K562 (cell line): Measurements from ENCODE around the gene TADA1. TPM values are rescaled to one million over a fixed set of nuclear protein-coding genes. Genes with fewer than 3 reads are reported as not detected.

Experiments
- ARNT ChIP-seq, 2 experiments: fragments of 450-650 bp; IDR thresholded peaks; 2 replicates each; pipeline ENCODE4 v1.6.1; 2016; ENCODE audit warnings: mild to moderate bottlenecking in 1 of 2
- CBX5 ChIP-seq: IDR thresholded peaks from 2 replicates; pipeline ENCODE4 v1.6.1; 2014; ENCODE audit warnings: low read depth, borderline replicate concordance
- CLOCK ChIP-seq: fragments of 250-450 bp; sonication (Bioruptor Pico); IDR thresholded peaks from 2 replicates; pipeline ENCODE4 v1.4.0; 2020; ENCODE audit warnings: mild to moderate bottlenecking, moderate library complexity, borderline replicate concordance
- CREB1 ChIP-seq, 2 experiments: sonication (generic) in 1 of 2; formaldehyde crosslinking in 1 of 2; IDR thresholded peaks; 2 replicates each; pipeline versions ENCODE4 v1.6.1 to v1.8.0; 2012 to 2022; ENCODE audit warnings: inconsistent platforms in 1 of 2, mild to moderate bottlenecking in 1 of 2, missing genetic modification reagents in 1 of 2, moderate library complexity in 1 of 2
- FOXK2 ChIP-seq, 2 experiments: fragments of 450-650 bp; IDR thresholded peaks in 1 of 2; conservative IDR thresholded peaks in 1 of 2; 2 replicates each; pipeline ENCODE4 v1.6.1; 2016; ENCODE audit warnings: low read depth in 2 of 2, mild to moderate bottlenecking in 1 of 2
- JUN ChIP-seq, 2 experiments: sonication (generic) in 1 of 2; formaldehyde crosslinking in 1 of 2; IDR thresholded peaks; 2 replicates each; pipeline versions ENCODE4 v1.6.1 to v1.8.0; 2012 to 2022; ENCODE audit warnings: borderline replicate concordance in 2 of 2, mild to moderate bottlenecking in 2 of 2, improper control_type of control experiment in 1 of 2, low read depth in 1 of 2, low read length in 1 of 2, missing genetic modification reagents in 1 of 2
- MAFF ChIP-seq: IDR thresholded peaks from 2 replicates; pipeline ENCODE4 v1.6.1; 2012; ENCODE audit warnings: low read length, improper control_type of control experiment
- MAFG ChIP-seq: fragments of 450-650 bp; conservative IDR thresholded peaks from 2 replicates; pipeline ENCODE4 v1.6.1; 2016; ENCODE audit warnings: missing genetic modification characterization, missing compliant biosample characterization
- MAFK ChIP-seq: IDR thresholded peaks from 2 replicates; pipeline ENCODE4 v1.6.1; 2011; ENCODE audit warnings: low read length, improper control_type of control experiment
- MIER1 ChIP-seq: fragments of 450-650 bp; IDR thresholded peaks from 2 replicates; pipeline ENCODE4 v1.6.1; 2016; ENCODE audit warnings: antibody characterized with exemption, mild to moderate bottlenecking, low read depth
- NUFIP1 ChIP-seq: fragments of 450-650 bp; IDR thresholded peaks from 2 replicates; pipeline ENCODE4 v1.6.1; 2018; ENCODE audit not compliant: partially characterized antibody
- PHF21A ChIP-seq: fragments of 450-650 bp; IDR thresholded peaks from 2 replicates; pipeline ENCODE4 v1.6.1; 2017; ENCODE audit warnings: low read depth, borderline replicate concordance
- PHTF2 ChIP-seq: fragments of 250-450 bp; sonication (Bioruptor Pico); IDR thresholded peaks from 2 replicates; pipeline ENCODE4 v1.5.0; 2021; ENCODE audit warnings: mild to moderate bottlenecking
- RBM34 ChIP-seq: fragments of 200-400 bp; formaldehyde crosslinking; IDR thresholded peaks from 2 replicates; pipeline ENCODE4 v1.6.1; 2018; ENCODE audit warnings: low read length, borderline replicate concordance; ENCODE audit not compliant: insufficient read depth
- ZNF263 ChIP-seq: sonication (generic); formaldehyde crosslinking; IDR thresholded peaks from 2 replicates; pipeline ENCODE4 v1.8.0; 2022; ENCODE audit warnings: mild to moderate bottlenecking, missing genetic modification reagents, borderline replicate concordance
- ZNF507 ChIP-seq: conservative IDR thresholded peaks from 2 replicates; pipeline ENCODE4 v1.6.1; 2017; ENCODE audit warnings: missing genetic modification characterization, missing compliant biosample characterization
- polyA plus RNA-seq, 8 experiments: library from polyadenylated mRNA; depleted of rRNA in 4 of 8; stranded (reverse) in 5 of 8; unstranded in 3 of 8; fragments of >200 nt; fragmentation: Nextera tagmentation in 2 of 8; fragmentation: Illumina TruSeq in 1 of 8; extraction: Ambion mirVana in 2 of 8; extraction: Trizol in 1 of 8; gene quantifications; 2 replicates each; pipeline versions ENCODE4 v1.2.1 to v1.2.3, GENCODE V29; 2011 to 2014; ENCODE audit warnings: inconsistent platforms in 1 of 8, missing spikeins in 1 of 8
- total RNA-seq, 7 experiments: library from RNA; depleted of rRNA in 6 of 7; stranded (reverse); fragments of >200 nt in 6 of 7; fragmentation: Illumina TruSeq in 2 of 7; extraction: Trizol in 2 of 7; gene quantifications; 2 replicates each; pipeline versions ENCODE4 v1.2.1 to v1.2.3, GENCODE V29; 2011 to 2021; ENCODE audit warnings: low replicate concordance in 1 of 7
- TF ChIP-seq, protein P1 (sequence below), 3 experiments: fragments of 200-800 bp in 1 of 3; sonication (Bioruptor generic) in 1 of 3; sonication (generic) in 1 of 3; formaldehyde crosslinking in 1 of 3; IDR thresholded peaks; 2 replicates each; pipeline versions ENCODE4 v1.6.1 to v1.8.0; 2016 to 2022; ENCODE audit warnings: mild to moderate bottlenecking in 2 of 3, missing compliant biosample characterization in 2 of 3, missing genetic modification characterization in 2 of 3, missing genetic modification reagents in 1 of 3
- TF ChIP-seq, protein P2 (sequence below): fragments of 250-450 bp; sonication (Bioruptor Pico); IDR thresholded peaks from 2 replicates; pipeline ENCODE4 v1.8.0; 2022; ENCODE audit warnings: moderate library complexity, mild to moderate bottlenecking, inconsistent platforms
- TF ChIP-seq, protein P3 (sequence below): fragments of 450-650 bp; IDR thresholded peaks from 2 replicates; pipeline ENCODE4 v1.6.1; 2016; ENCODE audit warnings: antibody characterized with exemption

The TADA1 gene
- total and polyA plus RNA-seq, 9 of the 15 experiments (the other 6 are each of a cell fraction or from before 2014, with no cell fraction given), result 15.9 to 76.5 (median 28.7) TPM

DNA sequence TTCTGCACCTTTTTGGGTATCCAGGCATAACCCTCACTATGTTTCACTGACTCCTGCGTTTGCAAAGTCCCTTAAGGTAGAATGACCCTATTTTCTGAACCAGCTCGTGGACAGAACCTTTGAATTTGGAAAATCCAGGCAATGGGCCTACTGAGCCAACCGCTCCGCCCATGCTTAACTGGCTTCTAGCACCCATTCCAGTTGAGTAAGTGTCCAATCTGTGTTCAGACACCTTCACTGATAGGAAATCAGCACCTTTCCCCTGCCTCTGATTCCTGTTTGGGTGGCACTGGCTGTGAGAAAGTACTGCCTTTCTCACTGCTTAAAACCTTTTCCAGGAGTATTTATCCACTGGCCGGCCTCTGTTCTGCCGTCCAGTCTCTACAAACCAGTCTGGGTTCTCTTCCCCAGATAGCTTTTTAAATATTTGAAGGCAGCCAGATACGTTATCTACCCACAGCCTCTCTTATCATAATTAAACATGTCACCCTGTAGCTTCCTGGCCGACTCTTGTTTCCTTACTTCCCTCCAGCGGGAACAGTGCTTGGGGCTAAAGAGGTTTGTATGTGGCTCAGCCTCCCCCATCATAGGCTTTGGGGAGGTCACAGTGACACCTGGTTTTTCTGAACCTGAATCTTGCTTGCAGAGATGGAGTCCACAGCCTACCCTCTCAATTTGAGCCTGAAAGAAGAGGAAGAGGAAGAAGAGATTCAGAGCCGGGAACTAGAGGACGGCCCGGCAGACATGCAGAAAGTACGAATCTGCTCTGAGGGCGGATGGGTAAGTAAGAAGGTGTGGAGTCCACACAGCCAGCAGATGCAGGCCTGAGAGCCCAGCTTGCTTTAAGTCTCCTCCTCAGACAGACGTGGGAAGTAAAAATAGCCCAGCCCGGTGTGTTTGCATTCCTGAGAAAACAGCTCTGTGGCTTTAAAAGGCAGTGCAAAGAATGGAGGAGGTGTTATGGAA lies 35.5 kb downstream of the TADA1 start (continued):
- TF ChIP-seq CLOCK, result no peak
- no peak for TF ChIP-seq ARNT (IDR thresholded peaks at IDR 0.05)
- no peak for TF ChIP-seq MAFG (tag)
- no peak for TF ChIP-seq MAFK
- TF ChIP-seq JUN (IDR thresholded peaks at IDR 0.05; ENCODE audit: borderline replicate concordance, low read depth, low read length), result no peak
- TF ChIP-seq JUN (CRISPR knock-in tag; IDR thresholded peaks at IDR 0.05; ENCODE audit: borderline replicate concordance), result no peak
- TF ChIP-seq ZNF507 (tag), result no peak
- no peak for TF ChIP-seq MIER1
- no peak for TF ChIP-seq CREB1 (IDR thresholded peaks at IDR 0.05)
- TF ChIP-seq CREB1 (CRISPR knock-in tag; IDR thresholded peaks at IDR 0.05), result no peak
- TF ChIP-seq, protein P1, sequence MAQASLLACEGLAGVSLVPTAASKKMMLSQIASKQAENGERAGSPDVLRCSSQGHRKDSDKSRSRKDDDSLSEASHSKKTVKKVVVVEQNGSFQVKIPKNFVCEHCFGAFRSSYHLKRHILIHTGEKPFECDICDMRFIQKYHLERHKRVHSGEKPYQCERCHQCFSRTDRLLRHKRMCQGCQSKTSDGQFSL (CRISPR knock-in tag; IDR thresholded peaks at IDR 0.05), result 0 out of 2 replicates have a peak, but pooled peaks have one; percentile 22
- TF ChIP-seq, protein P1 (tag; IDR thresholded peaks at IDR 0.05), result no peak
- TF ChIP-seq RBM34, result no peak
- TF ChIP-seq, protein P2, sequence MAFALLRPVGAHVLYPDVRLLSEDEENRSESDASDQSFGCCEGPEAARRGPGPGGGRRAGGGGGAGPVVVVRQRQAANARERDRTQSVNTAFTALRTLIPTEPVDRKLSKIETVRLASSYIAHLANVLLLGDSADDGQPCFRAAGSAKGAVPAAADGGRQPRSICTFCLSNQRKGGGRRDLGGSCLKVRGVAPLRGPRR (CRISPR knock-in tag), result no peak
- no peak for TF ChIP-seq PHTF2 (CRISPR knock-in tag)
- TF ChIP-seq, protein P3, sequence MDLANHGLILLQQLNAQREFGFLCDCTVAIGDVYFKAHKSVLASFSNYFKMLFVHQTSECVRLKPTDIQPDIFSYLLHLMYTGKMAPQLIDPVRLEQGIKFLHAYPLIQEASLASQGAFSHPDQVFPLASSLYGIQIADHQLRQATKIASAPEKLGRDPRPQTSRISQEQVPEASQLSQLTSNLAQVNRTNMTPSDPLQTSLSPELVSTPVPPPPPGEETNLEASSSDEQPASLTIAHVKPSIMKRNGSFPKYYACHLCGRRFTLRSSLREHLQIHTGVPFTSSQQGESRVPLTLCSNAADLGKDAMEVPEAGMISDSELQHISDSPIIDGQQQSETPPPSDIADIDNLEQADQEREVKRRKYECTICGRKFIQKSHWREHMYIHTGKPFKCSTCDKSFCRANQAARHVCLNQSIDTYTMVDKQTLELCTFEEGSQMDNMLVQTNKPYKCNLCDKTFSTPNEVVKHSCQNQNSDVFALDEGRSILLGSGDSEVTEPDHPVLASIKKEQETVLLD, result no peak
- TF ChIP-seq CBX5, result no peak
- TF ChIP-seq FOXK2 (conservative IDR thresholded peaks at IDR 0.05 in 1 of 2, IDR thresholded peaks at IDR 0.05 in 1 of 2; ENCODE audit: low read depth in 2 of 2), result peak in 1 of 2 experiments; percentile 24; a peak in 1 of 4 replicates
- TF ChIP-seq PHF21A, result no peak
- TF ChIP-seq NUFIP1, result no peak
- no peak for TF ChIP-seq MAFF
- TF ChIP-seq ZNF263 (CRISPR knock-in tag), result no peak; the same call in 1 of the 2 replicates
